ENCODE data around the gene WDR18. TPM values are rescaled to one million over a fixed set of nuclear protein-coding genes. Genes with fewer than 3 reads are reported as not detected.

WDR18 gene
- total RNA-seq, 1 experiment from 2014 or later = 96.8 TPM

DNA sequence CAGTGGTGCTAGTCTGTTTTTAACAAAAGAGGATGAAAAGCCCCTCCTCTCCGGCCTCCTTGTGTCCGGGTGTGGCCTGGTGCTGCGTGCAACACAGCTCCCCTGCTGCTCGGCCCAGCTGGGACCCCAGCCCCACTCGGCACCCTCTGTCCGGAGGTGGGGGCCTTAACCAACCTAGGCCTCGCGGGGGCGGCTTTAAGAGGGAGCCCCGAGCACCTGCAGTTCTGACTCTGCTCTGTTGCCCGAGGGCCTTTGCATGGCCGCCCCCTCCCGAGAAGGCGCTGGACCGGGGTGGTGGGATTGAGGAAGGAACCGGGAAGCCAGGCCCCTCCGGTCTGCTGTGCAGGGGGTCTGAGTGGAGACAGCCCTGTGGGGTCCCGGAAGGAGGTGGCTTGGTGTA is 10.4 kb downstream of the WDR18 start:
- no TSS peak for BruUV-seq (replicated peaks)
- peaks cover 8% of the 10 kb centered on the region for H3K27me3 Mint-ChIP-seq (ENCODE audit: insufficient read depth, unreplicated experiment)
- no peak for DNase-seq
- intact Hi-C loops (cut with micrococcal nuclease; ENCODE audit: unreplicated experiment) = no loop called here
- Histone ChIP-seq H3K4me3 (ENCODE audit: low read depth, low read length) (no peak overlapping the region), H3K9me3 (no peaks in the 10 kb centered on the region), H3K27me3 (replicated peaks; ENCODE audit: control insufficient read depth, insufficient read depth, low read length) (peaks cover 2% of the 10 kb centered on the region; the same call in 1 of the 2 replicates), H3K36me3 (ENCODE audit: control insufficient read depth, insufficient read depth, low read length) (peaks cover 3% of the 10 kb centered on the region), H3K4me1 (peaks cover 42% of the 10 kb centered on the region)
- ChIA-PET POLR2A (no interaction called here), CTCF (no interaction called here)
- peaks cover 74% of the 10 kb centered on the region for H3K36me3 Mint-ChIP-seq (ENCODE audit: insufficient read depth, unreplicated experiment)
- no peaks in the 10 kb centered on the region for H3K4me1 Mint-ChIP-seq (ENCODE audit: low read depth, unreplicated experiment)
- H3K4me3 Mint-ChIP-seq (ENCODE audit: unreplicated experiment) = no peak overlapping the region
- TF ChIP-seq, protein P1, sequence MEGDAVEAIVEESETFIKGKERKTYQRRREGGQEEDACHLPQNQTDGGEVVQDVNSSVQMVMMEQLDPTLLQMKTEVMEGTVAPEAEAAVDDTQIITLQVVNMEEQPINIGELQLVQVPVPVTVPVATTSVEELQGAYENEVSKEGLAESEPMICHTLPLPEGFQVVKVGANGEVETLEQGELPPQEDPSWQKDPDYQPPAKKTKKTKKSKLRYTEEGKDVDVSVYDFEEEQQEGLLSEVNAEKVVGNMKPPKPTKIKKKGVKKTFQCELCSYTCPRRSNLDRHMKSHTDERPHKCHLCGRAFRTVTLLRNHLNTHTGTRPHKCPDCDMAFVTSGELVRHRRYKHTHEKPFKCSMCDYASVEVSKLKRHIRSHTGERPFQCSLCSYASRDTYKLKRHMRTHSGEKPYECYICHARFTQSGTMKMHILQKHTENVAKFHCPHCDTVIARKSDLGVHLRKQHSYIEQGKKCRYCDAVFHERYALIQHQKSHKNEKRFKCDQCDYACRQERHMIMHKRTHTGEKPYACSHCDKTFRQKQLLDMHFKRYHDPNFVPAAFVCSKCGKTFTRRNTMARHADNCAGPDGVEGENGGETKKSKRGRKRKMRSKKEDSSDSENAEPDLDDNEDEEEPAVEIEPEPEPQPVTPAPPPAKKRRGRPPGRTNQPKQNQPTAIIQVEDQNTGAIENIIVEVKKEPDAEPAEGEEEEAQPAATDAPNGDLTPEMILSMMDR (IDR thresholded peaks at IDR 0.05; ENCODE audit: insufficient read depth in 1 of 2, low read depth in 1 of 2, low read length in 1 of 2, severe bottlenecking in 1 of 2, unreplicated experiment in 1 of 2) = no peak
- H3K9me3 Mint-ChIP-seq (ENCODE audit: unreplicated experiment) = no peaks in the 10 kb centered on the region
- no peak overlapping the region for H3K27ac Mint-ChIP-seq (ENCODE audit: unreplicated experiment)

DNA sequence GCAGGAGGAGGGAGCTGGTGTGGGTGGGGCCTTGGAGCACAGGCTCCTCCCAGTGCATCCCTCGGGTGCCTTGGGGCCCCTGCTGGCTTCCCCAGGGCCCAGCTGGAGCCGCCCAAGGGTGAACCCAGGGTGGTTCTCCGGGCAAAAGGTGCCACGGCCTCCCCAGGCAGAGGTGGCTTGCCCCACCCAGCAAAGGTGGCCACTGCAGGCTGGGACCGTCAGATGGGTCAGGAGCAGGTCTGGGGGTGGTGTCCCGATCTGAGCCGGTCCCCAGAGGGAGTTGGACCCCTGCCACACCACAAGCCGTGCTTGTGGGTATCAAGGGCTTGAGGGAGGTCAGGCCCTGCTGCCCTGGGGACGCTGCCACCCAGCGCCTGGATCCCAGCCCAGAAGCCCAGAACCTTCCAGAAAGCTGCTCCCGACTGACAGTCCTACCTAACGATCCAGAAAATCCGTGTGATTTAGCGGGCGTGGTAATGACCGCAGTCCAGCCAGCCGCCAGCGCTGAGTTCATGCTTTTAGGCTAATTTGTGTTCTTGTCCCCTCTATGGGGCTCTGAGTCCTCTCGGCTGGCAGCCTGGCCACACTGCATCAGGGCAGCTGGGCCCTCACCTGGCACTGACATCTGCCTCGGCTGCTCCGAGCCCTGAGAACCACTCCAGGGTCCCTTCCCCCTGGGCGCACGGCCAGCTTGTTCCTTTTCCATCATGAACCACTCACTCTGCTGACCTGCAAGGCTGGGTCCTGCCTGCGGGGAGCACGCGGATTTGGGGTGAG is 11.1 kb downstream of the WDR18 start:
- H3K27me3 Mint-ChIP-seq (ENCODE audit: insufficient read depth, unreplicated experiment) = peaks cover 8% of the 10 kb centered on the region
- Histone ChIP-seq H3K27me3 (replicated peaks; ENCODE audit: control insufficient read depth, insufficient read depth, low read length) (peaks cover 2% of the 10 kb centered on the region; the same call in 1 of the 2 replicates), H3K36me3 (ENCODE audit: control insufficient read depth, insufficient read depth, low read length) (peaks cover 3% of the 10 kb centered on the region), H3K4me3 (ENCODE audit: low read depth, low read length) (no peak overlapping the region), H3K4me1 (peaks cover 42% of the 10 kb centered on the region), H3K9me3 (no peaks in the 10 kb centered on the region)
- no peaks in the 10 kb centered on the region for H3K4me1 Mint-ChIP-seq (ENCODE audit: low read depth, unreplicated experiment)
- BruUV-seq (replicated peaks) = TSS peak; percentile 7
- intact Hi-C loops (cut with micrococcal nuclease; ENCODE audit: unreplicated experiment) = no loop called here
- ChIA-PET CTCF (interaction anchor here (0.6 to 1.7 kb wide), 2 partner anchors 11 to 42 kb away, joined by 3 to 4 read pairs; partner anchors contain the start of gene WDR18), POLR2A (interaction anchor here (0.9 to 2.1 kb wide), 2 partner anchors 11 to 96 kb away, joined by 3 to 6 read pairs; partner anchors contain the start of gene WDR18)
- H3K27ac Mint-ChIP-seq (ENCODE audit: unreplicated experiment) = no peak overlapping the region
- peaks cover 66% of the 10 kb centered on the region for H3K36me3 Mint-ChIP-seq (ENCODE audit: insufficient read depth, unreplicated experiment)
- no peak for DNase-seq
- TF ChIP-seq, protein P1 (IDR thresholded peaks at IDR 0.05; ENCODE audit: insufficient read depth in 1 of 2, low read depth in 1 of 2, low read length in 1 of 2, severe bottlenecking in 1 of 2, unreplicated experiment in 1 of 2) = no peak
- H3K9me3 Mint-ChIP-seq (ENCODE audit: unreplicated experiment) = no peaks in the 10 kb centered on the region
- H3K4me3 Mint-ChIP-seq (ENCODE audit: unreplicated experiment) = no peak overlapping the region

DNA sequence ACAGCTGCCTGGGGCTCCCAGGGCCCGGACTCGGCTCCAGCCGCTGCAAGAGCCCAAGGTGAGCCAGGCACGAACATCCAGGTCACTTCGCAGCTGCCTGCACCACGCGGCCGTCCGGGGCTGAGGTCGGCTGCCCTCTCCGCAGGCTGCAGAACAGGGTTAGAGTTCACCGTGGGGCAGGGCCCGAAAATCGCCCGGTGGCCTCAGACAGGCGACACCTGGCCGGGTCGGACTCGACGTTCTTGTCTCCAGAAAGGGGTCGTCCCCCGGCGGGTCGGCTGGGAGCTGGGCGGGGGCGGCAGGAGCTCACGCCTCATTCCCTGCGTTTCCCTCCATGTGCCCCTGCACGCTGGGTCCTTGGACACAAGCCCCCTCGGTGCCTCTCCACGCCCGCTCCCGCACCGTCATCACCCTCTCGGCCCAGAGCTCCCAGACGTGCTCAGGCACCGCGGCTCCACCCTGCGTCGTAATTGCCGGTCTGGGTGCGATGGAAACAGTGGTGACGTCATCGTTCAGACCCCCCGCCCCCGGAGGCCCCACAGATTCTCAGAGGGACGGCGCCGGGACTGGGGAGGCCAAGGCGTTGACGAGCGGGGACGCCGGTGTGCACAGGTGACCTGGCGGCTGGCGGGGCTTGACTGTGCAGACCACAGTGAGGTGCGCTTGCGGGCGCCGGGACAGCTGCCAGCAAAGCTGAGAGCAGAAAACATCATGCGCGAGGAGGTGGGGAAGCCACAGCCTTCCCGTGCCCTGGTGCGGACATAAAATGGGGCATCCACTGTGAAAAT is 12.1 kb downstream of the WDR18 start:
- no peak overlapping the region for H3K27ac Mint-ChIP-seq (ENCODE audit: unreplicated experiment)
- Histone ChIP-seq H3K9me3 (no peaks in the 10 kb centered on the region), H3K4me1 (peaks cover 45% of the 10 kb centered on the region), H3K27me3 (replicated peaks; ENCODE audit: control insufficient read depth, insufficient read depth, low read length) (peaks cover 2% of the 10 kb centered on the region; the same call in 1 of the 2 replicates), H3K36me3 (ENCODE audit: control insufficient read depth, insufficient read depth, low read length) (peaks cover 2% of the 10 kb centered on the region), H3K4me3 (ENCODE audit: low read depth, low read length) (peak overlapping the region; percentile 31)
- intact Hi-C loops (cut with micrococcal nuclease; ENCODE audit: unreplicated experiment) = no loop called here
- BruUV-seq (replicated peaks) = no TSS peak
- POLR2A ChIA-PET = interaction anchor here (0.9 to 2.1 kb wide), 2 partner anchors 12 to 95 kb away, joined by 3 to 6 read pairs; partner anchors contain the start of gene WDR18
- H3K4me3 Mint-ChIP-seq (ENCODE audit: unreplicated experiment) = peak overlapping the region; percentile 69
- CTCF ChIA-PET = interaction anchor here (0.6 to 1.7 kb wide), 2 partner anchors 12 to 43 kb away, joined by 3 to 4 read pairs; partner anchors contain the start of gene WDR18
- TF ChIP-seq, protein P1 (IDR thresholded peaks at IDR 0.05; ENCODE audit: insufficient read depth in 1 of 2, low read depth in 1 of 2, low read length in 1 of 2, severe bottlenecking in 1 of 2, unreplicated experiment in 1 of 2) = no peak
- H3K36me3 Mint-ChIP-seq (ENCODE audit: insufficient read depth, unreplicated experiment) = peaks cover 57% of the 10 kb centered on the region
- no peaks in the 10 kb centered on the region for H3K9me3 Mint-ChIP-seq (ENCODE audit: unreplicated experiment)
- H3K27me3 Mint-ChIP-seq (ENCODE audit: insufficient read depth, unreplicated experiment) = peaks cover 10% of the 10 kb centered on the region
- no peaks in the 10 kb centered on the region for H3K4me1 Mint-ChIP-seq (ENCODE audit: low read depth, unreplicated experiment)
- peak; percentile 58 to 71 for DNase-seq
